Measurements from ENCODE around the gene PCDHA11. TPM values are rescaled to one million over a fixed set of nuclear protein-coding genes. Genes with fewer than 3 reads are reported as not detected.
"Not testable (repeated sequence)": the region's sequence is repeated elsewhere in the genome, so short reads cannot be mapped to it uniquely, and the experiment has no call there.

Gene PCDHA11, protein sequence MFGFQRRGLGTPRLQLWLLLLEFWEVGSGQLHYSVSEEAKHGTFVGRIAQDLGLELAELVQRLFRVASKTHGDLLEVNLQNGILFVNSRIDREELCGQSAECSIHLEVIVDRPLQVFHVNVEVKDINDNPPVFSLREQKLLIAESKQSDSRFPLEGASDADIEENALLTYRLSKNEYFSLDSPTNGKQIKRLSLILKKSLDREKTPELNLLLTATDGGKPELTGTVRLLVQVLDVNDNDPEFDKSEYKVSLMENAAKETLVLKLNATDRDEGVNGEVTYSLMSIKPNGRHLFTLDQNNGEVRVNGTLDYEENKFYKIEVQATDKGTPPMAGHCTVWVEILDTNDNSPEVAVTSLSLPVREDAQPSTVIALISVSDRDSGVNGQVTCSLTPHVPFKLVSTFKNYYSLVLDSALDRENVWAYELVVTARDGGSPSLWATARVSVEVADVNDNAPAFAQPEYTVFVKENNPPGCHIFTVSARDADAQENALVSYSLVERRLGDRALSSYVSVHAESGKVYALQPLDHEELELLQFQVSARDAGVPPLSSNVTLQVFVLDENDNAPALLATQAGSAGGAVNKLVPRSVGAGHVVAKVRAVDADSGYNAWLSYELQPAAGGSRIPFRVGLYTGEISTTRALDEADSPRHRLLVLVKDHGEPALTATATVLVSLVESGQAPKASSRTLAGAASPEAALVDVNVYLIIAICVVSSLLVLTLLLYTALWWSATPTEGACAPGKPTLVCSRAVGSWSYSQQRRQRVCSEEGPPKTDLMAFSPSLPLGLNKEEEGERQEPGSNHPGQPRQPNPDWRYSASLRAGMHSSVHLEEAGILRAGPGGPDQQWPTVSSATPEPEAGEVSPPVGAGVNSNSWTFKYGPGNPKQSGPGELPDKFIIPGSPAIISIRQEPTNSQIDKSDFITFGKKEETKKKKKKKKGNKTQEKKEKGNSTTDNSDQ
- polyA plus RNA-seq (2013, experiment 1 of 4): 9.4 TPM
- 10.1 TPM for polyA plus RNA-seq (2013, experiment 2 of 4)
- polyA plus RNA-seq (2013, experiment 3 of 4): 8.4 TPM
- polyA plus RNA-seq (2013, experiment 4 of 4): 9.6 TPM

DNA sequence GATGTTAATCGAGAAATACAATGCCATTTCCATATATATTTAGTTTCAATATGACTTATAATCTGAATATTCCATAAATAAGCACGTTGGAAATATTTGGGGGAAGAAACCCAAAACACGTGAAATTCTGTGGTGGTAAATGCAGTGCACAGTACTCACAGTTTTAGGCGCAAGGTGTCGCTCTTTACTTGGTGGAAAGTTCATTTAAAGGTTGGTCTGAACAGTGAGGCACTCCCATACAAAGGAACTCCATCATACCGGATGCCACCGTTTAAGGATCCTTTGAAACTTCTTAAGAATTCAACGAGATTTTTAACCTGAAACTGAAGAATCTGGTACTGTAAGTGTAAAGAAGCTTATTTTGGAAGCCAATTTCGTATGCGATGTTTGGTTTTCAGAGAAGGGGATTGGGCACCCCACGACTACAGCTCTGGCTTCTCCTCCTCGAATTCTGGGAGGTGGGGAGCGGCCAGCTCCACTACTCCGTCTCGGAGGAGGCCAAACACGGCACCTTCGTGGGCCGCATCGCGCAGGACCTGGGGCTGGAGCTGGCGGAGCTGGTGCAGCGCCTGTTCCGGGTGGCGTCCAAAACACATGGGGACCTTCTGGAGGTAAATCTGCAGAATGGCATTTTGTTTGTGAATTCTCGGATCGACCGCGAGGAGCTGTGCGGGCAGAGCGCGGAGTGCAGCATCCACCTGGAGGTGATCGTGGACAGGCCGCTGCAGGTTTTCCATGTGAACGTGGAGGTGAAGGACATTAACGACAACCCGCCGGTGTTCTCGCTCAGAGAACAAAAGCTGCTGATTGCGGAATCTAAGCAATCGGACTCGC, at the start of gene PCDHA11:
Gene PCDHA11, plus strand, starts transcription at position 237 of the 834 bp plus-strand sequence. Its CDS starts 147 bp downstream, at position 384.
- Histone ChIP-seq H3K27ac (ENCODE audit: insufficient read depth, low read depth, low read length, poor library complexity, severe bottlenecking) (no peak within 1 kb of the TSS), H3K27me3 (ENCODE audit: control insufficient read depth, insufficient read depth, low read length, poor library complexity, severe bottlenecking) (no peaks in the 10 kb centered on the region), H3K9me3 (ENCODE audit: control insufficient read depth, low read length) (no peaks in the 10 kb centered on the region), H3K4me1 (ENCODE audit: control insufficient read depth, insufficient read depth, low read length) (no peaks in the 10 kb centered on the region), H3K4me3 (ENCODE audit: insufficient read depth, low read depth, low read length) (peak within 1 kb of the TSS; percentile 66), H3K36me3 (ENCODE audit: control insufficient read depth, insufficient read depth, low read length) (peaks cover 10% of the 10 kb centered on the region)
- 40 to 42% methylated on average over 40 of the region's 41 CpGs for WGBS, 2 experiments

DNA sequence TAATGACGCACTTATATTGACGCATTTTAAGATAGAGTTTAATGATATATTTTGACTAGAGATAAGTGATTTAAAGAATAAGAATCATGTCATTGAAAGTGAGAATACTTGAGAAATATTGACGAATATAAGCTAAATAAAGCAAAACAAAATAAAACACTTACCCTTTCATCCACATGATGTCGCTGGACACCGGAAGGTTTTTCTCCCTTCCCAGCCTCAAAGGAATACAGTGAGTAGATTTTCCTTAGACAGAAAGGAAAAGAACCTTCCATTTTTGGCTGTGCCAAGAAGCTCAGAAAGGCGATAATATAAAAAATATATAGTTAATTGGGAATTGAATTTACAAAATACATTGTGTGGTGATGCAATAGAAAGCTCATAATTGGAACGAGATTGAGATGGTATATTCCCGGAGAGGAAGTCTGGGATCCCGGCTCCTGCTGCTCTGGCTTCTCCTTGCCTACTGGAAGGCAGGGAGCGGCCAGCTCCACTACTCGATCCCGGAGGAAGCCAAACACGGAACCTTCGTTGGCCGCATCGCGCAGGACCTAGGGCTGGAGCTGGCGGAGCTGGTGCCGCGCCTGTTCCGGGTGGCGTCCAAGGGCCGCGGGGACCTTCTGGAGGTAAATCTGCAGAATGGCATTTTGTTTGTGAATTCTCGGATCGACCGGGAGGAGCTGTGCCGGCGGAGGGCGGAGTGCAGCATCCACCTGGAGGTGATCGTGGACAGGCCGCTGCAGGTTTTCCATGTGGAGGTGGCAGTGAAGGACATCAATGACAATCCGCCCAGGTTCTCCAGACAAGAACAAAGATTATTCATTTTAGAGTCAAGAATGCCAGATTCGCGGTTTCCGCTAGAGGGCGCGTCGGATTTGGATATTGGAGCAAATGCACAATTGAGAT, 47.1 kb upstream of the PCDHA11 start, which contains the start of gene PCDHA5:
Gene PCDHA5, plus strand, starts transcription at position 239 of the 906 bp plus-strand sequence.
- Histone ChIP-seq H3K36me3 (ENCODE audit: control insufficient read depth, insufficient read depth, low read length) (no peaks in the 10 kb centered on the region), H3K27me3 (ENCODE audit: control insufficient read depth, insufficient read depth, low read length, poor library complexity, severe bottlenecking) (no peaks in the 10 kb centered on the region), H3K9me3 (ENCODE audit: control insufficient read depth, low read length) (no peaks in the 10 kb centered on the region), H3K27ac (ENCODE audit: insufficient read depth, low read depth, low read length, poor library complexity, severe bottlenecking) (no peak within 1 kb of the TSS), H3K4me3 (ENCODE audit: insufficient read depth, low read depth, low read length) (no peak within 1 kb of the TSS), H3K4me1 (ENCODE audit: control insufficient read depth, insufficient read depth, low read length) (no peaks in the 10 kb centered on the region)
- WGBS, 2 experiments: 91 to 92% methylated on average over 38 to 39 of the region's 39 CpGs

DNA sequence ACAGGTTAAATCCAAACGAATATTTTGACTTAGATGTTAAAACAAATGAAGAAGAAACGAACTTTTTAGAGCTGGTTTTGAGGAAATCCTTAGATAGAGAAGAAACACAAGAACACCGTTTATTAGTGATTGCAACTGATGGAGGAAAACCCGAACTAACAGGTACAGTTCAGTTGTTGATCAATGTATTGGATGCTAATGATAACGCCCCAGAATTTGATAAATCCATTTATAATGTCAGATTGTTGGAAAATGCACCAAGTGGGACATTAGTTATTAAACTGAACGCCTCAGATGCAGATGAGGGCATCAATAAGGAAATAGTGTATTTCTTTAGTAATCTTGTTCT, 46.5 kb upstream of the PCDHA11 start:
- Histone ChIP-seq H3K27ac (ENCODE audit: insufficient read depth, low read depth, low read length, poor library complexity, severe bottlenecking) (no peak overlapping the region), H3K4me3 (ENCODE audit: insufficient read depth, low read depth, low read length) (no peak overlapping the region), H3K9me3 (ENCODE audit: control insufficient read depth, low read length) (no peaks in the 10 kb centered on the region), H3K4me1 (ENCODE audit: control insufficient read depth, insufficient read depth, low read length) (no peaks in the 10 kb centered on the region), H3K27me3 (ENCODE audit: control insufficient read depth, insufficient read depth, low read length, poor library complexity, severe bottlenecking) (no peaks in the 10 kb centered on the region), H3K36me3 (ENCODE audit: control insufficient read depth, insufficient read depth, low read length) (no peaks in the 10 kb centered on the region)
- WGBS, 2 experiments: 91% methylated on average over 6 of the region's 6 CpGs

DNA sequence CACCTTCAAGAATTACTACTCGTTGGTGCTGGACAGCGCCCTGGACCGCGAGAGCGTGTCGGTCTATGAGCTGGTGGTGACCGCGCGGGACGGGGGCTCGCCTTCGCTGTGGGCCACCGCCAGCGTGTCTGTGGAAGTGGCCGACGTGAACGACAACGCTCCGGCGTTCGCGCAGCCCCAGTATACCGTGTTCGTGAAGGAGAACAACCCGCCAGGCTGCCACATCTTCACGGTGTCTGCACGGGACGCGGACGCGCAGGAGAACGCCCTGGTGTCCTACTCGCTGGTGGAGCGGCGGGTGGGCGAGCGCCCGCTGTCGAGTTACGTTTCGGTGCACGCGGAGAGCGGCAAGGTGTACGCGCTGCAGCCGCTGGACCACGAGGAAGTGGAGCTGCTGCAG, 45.8 kb upstream of the PCDHA11 start:
- WGBS, 2 experiments: 95 to 96% methylated on average over 48 of the region's 48 CpGs
- H3K4me3 ChIP-seq (ENCODE audit: insufficient read depth, low read depth, low read length); H3K36me3 ChIP-seq (ENCODE audit: control insufficient read depth, insufficient read depth, low read length); H3K27me3 ChIP-seq (ENCODE audit: control insufficient read depth, insufficient read depth, low read length, poor library complexity, severe bottlenecking); H3K4me1 ChIP-seq (ENCODE audit: control insufficient read depth, insufficient read depth, low read length); H3K9me3 ChIP-seq (ENCODE audit: control insufficient read depth, low read length); H3K27ac ChIP-seq (ENCODE audit: insufficient read depth, low read depth, low read length, poor library complexity, severe bottlenecking): not testable (repeated sequence)

DNA sequence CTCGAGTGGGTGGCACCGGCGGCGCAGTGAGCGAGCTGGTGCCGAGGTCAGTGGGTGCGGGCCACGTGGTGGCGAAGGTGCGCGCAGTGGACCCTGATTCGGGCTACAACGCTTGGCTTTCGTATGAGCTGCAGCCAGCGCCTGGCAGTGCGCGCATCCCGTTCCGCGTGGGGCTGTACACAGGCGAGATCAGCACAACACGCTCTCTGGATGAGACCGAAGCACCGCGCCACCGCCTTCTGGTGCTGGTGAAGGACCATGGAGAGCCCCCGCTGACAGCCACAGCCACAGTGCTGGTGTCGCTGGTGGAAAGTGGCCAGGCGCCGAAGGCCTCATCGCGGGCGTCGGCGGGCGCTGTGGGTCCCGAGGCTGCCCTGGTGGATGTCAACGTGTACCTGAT, 45.3 kb upstream of the PCDHA11 start:
- H3K27ac ChIP-seq (ENCODE audit: insufficient read depth, low read depth, low read length, poor library complexity, severe bottlenecking): no peak overlapping the region
- H3K36me3 ChIP-seq (ENCODE audit: control insufficient read depth, insufficient read depth, low read length): no peaks in the 10 kb centered on the region
- H3K9me3 ChIP-seq (ENCODE audit: control insufficient read depth, low read length): no peaks in the 10 kb centered on the region
- no peak overlapping the region for H3K4me3 ChIP-seq (ENCODE audit: insufficient read depth, low read depth, low read length)
- H3K4me1 ChIP-seq (ENCODE audit: control insufficient read depth, insufficient read depth, low read length): no peaks in the 10 kb centered on the region
- no peaks in the 10 kb centered on the region for H3K27me3 ChIP-seq (ENCODE audit: control insufficient read depth, insufficient read depth, low read length, poor library complexity, severe bottlenecking)
- WGBS, 2 experiments: 96 to 97% methylated on average over 38 of the region's 38 CpGs

DNA sequence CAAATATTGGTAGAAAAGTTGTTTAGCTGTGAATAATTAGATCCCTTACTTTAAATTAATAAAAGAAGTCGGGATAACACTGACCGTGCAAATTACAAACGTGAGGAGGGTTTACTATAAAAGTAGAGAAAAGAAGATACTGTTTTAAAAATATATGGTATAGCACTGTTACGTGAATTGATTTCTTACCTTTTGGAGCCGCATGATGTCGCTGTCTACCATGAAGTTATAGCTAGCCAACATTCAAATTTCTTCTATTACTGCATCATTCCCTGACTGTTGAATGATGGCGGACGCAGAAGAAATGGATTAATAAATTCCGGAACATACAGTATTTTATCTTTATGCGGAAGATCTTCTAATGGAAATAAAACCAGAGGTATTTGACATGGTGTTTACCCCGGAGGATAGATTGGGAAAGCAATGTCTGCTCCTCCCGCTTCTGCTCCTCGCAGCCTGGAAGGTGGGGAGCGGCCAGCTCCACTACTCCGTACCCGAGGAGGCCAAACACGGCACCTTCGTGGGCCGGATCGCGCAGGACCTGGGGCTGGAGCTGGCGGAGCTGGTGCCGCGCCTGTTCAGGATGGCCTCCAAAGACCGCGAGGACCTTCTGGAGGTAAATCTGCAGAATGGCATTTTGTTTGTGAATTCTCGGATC, 40.9 kb upstream of the PCDHA11 start, which contains the start of gene PCDHA6:
Gene PCDHA6, plus strand, starts transcription at position 257 of the 658 bp plus-strand sequence. Its CDS starts 132 bp downstream, at position 389.
- no peak within 1 kb of the TSS for H3K27ac ChIP-seq (ENCODE audit: insufficient read depth, low read depth, low read length, poor library complexity, severe bottlenecking)
- 93 to 97% methylated on average over 27 of the region's 27 CpGs for WGBS, 2 experiments
- no peaks in the 10 kb centered on the region for H3K27me3 ChIP-seq (ENCODE audit: control insufficient read depth, insufficient read depth, low read length, poor library complexity, severe bottlenecking)
- H3K4me1 ChIP-seq (ENCODE audit: control insufficient read depth, insufficient read depth, low read length): no peaks in the 10 kb centered on the region
- H3K9me3 ChIP-seq (ENCODE audit: control insufficient read depth, low read length): no peaks in the 10 kb centered on the region
- no peaks in the 10 kb centered on the region for H3K36me3 ChIP-seq (ENCODE audit: control insufficient read depth, insufficient read depth, low read length)
- H3K4me3 ChIP-seq (ENCODE audit: insufficient read depth, low read depth, low read length): no peak within 1 kb of the TSS

DNA sequence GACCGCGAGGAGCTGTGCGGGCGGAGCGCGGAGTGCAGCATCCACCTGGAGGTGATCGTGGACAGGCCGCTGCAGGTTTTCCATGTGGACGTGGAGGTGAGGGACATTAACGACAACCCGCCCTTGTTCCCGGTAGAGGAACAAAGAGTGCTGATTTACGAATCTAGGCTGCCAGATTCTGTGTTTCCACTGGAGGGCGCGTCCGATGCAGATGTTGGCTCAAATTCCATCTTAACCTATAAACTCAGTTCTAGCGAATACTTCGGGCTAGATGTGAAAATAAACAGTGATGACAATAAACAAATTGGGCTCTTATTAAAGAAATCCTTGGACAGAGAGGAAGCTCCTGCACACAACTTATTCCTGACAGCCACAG, 40.4 kb upstream of the PCDHA11 start:
- Histone ChIP-seq H3K9me3 (ENCODE audit: control insufficient read depth, low read length) (no peaks in the 10 kb centered on the region), H3K4me3 (ENCODE audit: insufficient read depth, low read depth, low read length) (no peak overlapping the region), H3K27ac (ENCODE audit: insufficient read depth, low read depth, low read length, poor library complexity, severe bottlenecking) (no peak overlapping the region), H3K4me1 (ENCODE audit: control insufficient read depth, insufficient read depth, low read length) (no peaks in the 10 kb centered on the region), H3K27me3 (ENCODE audit: control insufficient read depth, insufficient read depth, low read length, poor library complexity, severe bottlenecking) (no peaks in the 10 kb centered on the region), H3K36me3 (ENCODE audit: control insufficient read depth, insufficient read depth, low read length) (no peaks in the 10 kb centered on the region)
- WGBS, 2 experiments: 94 to 96% methylated on average over 16 to 18 of the region's 18 CpGs

DNA sequence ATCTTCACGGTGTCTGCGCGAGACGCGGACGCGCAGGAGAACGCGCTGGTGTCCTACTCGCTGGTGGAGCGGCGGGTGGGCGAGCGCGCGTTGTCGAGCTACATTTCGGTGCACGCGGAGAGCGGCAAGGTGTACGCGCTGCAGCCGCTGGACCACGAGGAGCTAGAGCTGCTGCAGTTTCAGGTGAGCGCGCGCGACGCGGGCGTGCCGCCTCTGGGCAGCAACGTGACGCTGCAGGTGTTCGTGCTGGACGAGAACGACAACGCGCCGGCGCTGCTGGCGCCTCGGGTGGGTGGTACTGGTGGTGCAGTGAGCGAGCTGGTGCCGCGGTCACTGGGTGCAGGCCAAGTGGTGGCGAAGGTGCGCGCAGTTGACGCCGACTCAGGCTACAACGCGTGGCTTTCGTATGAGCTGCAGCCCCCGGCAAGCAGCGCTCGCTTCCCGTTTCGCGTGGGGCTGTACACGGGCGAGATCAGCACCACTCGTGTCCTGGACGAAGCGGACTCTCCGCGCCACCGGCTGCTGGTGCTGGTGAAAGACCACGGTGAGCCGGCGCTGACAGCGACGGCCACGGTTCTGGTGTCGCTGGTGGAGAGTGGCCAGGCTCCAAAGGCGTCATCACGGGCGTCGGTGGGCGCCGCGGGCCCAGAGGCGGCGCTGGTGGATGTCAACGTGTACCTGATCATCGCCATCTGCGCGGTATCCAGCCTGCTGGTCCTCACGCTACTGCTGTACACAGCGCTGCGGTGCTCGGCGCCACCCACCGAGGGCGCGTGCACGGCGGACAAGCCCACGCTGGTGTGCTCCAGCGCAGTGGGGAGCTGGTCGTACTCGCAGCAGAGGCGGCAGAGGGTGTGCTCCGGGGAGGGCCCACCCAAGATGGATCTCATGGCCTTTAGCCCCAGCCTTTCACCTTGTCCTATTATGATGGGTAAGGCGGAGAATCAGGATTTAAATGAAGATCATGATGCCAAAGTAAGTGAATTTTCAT, 39.0 kb upstream of the PCDHA11 start:
- not testable (repeated sequence) for H3K27ac ChIP-seq (ENCODE audit: insufficient read depth, low read depth, low read length, poor library complexity, severe bottlenecking); H3K4me3 ChIP-seq (ENCODE audit: insufficient read depth, low read depth, low read length); H3K4me1 ChIP-seq (ENCODE audit: control insufficient read depth, insufficient read depth, low read length); H3K27me3 ChIP-seq (ENCODE audit: control insufficient read depth, insufficient read depth, low read length, poor library complexity, severe bottlenecking); H3K9me3 ChIP-seq (ENCODE audit: control insufficient read depth, low read length); H3K36me3 ChIP-seq (ENCODE audit: control insufficient read depth, insufficient read depth, low read length)
- WGBS, 2 experiments: 96 to 98% methylated on average over 105 of the region's 106 CpGs

All from ectodermal cell (in vitro differentiated cells).